ENCODE measurements around the gene OPALIN. TPM values are rescaled to one million over a fixed set of nuclear protein-coding genes. Genes with fewer than 3 reads are reported as not detected.

OPALIN gene
- total RNA-seq, 4 donors from 2014 or later: not detected

DNA sequence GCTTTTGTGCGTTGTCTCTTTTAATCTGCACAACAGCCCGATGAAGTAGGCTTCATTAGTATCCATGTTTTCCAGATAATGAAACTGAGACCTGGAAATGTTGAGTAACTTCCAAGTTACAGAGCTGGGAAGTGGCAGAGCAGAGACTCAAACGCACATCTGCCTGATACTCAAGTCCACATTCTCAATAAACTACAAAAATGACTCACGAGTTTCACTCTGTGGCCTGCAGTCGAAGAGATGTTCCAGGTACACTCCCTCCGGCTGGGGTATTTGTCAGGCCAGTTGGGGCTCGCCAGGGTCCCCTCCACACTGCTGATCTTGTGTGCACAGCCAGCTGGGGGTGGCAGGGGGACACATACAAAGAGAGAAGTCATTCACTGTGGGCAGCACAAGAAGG lies 17.7 kb upstream of the OPALIN start:
- H3K4me3 ChIP-seq: no peak overlapping the region
- peaks cover 0 to 32% (median 12%) of the 10 kb centered on the region in 3 donors for H3K4me1 ChIP-seq
- 33 to 49% methylated on average over 2 to 6 of the region's 7 CpGs for WGBS, 2 donors (ENCODE audit: low coverage in 1 of 2)
- ATAC-seq: no peak
- no peaks in the 10 kb centered on the region for H3K36me3 ChIP-seq
- H3K27me3 ChIP-seq: no peaks in the 10 kb centered on the region
- no peak overlapping the region for H3K27ac ChIP-seq
- TF ChIP-seq POLR2A (IDR thresholded peaks at IDR 0.05) (no peak), POLR2AphosphoS5 (IDR thresholded peaks at IDR 0.05) (no peak), EP300 (IDR thresholded peaks at IDR 0.05) (no peak)
- TF ChIP-seq, protein P1, sequence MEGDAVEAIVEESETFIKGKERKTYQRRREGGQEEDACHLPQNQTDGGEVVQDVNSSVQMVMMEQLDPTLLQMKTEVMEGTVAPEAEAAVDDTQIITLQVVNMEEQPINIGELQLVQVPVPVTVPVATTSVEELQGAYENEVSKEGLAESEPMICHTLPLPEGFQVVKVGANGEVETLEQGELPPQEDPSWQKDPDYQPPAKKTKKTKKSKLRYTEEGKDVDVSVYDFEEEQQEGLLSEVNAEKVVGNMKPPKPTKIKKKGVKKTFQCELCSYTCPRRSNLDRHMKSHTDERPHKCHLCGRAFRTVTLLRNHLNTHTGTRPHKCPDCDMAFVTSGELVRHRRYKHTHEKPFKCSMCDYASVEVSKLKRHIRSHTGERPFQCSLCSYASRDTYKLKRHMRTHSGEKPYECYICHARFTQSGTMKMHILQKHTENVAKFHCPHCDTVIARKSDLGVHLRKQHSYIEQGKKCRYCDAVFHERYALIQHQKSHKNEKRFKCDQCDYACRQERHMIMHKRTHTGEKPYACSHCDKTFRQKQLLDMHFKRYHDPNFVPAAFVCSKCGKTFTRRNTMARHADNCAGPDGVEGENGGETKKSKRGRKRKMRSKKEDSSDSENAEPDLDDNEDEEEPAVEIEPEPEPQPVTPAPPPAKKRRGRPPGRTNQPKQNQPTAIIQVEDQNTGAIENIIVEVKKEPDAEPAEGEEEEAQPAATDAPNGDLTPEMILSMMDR (IDR thresholded peaks at IDR 0.05): no peak
- no peaks in the 10 kb centered on the region for H3K9me3 ChIP-seq

DNA sequence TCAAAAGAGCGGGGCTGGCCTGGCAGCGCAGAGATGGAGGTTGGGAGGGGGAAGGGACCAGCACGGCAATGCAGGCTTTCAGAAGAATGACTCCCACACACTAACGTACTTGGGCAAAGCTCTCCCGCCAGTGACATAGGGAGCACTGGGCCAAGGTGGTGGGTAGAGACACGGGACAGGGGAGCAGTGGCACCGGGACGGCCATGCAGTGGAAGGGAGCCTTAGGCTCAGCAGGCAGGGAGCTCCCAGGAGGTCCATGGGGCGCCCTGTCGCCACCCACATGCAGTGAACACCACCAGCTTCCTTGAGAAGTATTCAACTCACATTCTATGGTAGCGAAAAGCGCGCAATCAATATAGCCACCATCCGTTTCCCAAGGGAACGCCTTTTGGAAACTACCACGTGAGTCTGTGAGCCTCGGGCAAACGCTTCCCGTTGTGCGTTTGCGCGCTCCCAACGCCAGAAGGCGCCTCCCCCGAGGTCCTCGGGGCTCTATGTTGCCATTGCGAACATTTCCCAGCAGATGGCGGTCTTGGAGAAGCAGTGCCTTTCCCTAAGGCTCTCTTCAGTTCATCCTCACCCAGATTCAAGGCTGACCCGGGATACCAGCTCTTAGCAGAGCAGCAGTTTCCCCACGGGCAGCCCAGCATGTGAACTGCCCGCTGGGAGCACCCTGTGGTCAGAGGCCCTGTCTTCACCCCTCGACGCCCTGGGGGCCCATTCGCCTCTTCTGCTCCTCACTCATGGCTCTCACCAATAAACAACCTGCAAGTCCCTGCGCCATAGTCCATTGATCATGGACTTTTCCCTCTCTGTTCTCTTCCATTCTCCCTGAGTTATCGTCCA lies 16.4 kb upstream of the OPALIN start:
- H3K27ac ChIP-seq: no peak overlapping the region
- peak overlapping the region; percentile 12 to 48 for H3K4me3 ChIP-seq
- H3K9me3 ChIP-seq: no peaks in the 10 kb centered on the region
- peak; percentile 89 for ATAC-seq
- TF ChIP-seq EP300 (IDR thresholded peaks at IDR 0.05): no peak
- TF ChIP-seq, protein P1 (IDR thresholded peaks at IDR 0.05): peak; percentile 92 to 99 (median 96)
- TF ChIP-seq POLR2A (IDR thresholded peaks at IDR 0.05): no peak
- H3K36me3 ChIP-seq: no peaks in the 10 kb centered on the region
- no peaks in the 10 kb centered on the region for H3K27me3 ChIP-seq
- peaks cover 0 to 32% (median 12%) of the 10 kb centered on the region in 3 donors for H3K4me1 ChIP-seq
- 0 to 13% methylated on average over 3 to 16 of the region's 36 CpGs for WGBS, 2 donors (ENCODE audit: low coverage in 1 of 2)

DNA sequence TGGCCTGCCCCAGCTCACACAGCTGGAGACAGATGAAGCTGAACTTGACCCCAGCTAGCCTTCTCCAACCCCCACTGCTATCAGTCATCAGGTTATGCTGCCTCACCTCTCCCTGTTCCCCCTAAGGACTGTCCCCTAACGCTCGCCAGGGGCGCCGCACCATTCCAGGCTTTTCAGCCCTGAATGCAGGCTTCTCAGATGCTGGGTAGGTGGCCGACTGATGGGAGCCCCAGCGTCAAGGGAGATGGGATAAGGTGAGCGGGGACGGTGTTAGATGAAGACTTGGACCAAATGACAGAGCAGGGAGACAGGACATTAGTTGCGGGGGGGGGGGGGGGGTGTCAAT lies 15.8 kb upstream of the OPALIN start:
- H3K27ac ChIP-seq: no peak overlapping the region
- no peak for ATAC-seq
- H3K9me3 ChIP-seq: no peaks in the 10 kb centered on the region
- H3K27me3 ChIP-seq: no peaks in the 10 kb centered on the region
- peak overlapping the region in 1 of 2 donors; percentile 48 for H3K4me3 ChIP-seq
- peaks cover 0 to 32% (median 12%) of the 10 kb centered on the region in 3 donors for H3K4me1 ChIP-seq
- WGBS, 2 donors (ENCODE audit: low coverage in 1 of 2): 0% methylated on average over 1 of the region's 9 CpGs; no CpG with 5 or more reads in 1 of the 2 donors
- TF ChIP-seq EP300 (IDR thresholded peaks at IDR 0.05): no peak
- TF ChIP-seq POLR2AphosphoS5 (IDR thresholded peaks at IDR 0.05): no peak
- no peak for TF ChIP-seq POLR2A (IDR thresholded peaks at IDR 0.05)
- TF ChIP-seq, protein P1 (IDR thresholded peaks at IDR 0.05): no peak
- H3K36me3 ChIP-seq: no peaks in the 10 kb centered on the region

DNA sequence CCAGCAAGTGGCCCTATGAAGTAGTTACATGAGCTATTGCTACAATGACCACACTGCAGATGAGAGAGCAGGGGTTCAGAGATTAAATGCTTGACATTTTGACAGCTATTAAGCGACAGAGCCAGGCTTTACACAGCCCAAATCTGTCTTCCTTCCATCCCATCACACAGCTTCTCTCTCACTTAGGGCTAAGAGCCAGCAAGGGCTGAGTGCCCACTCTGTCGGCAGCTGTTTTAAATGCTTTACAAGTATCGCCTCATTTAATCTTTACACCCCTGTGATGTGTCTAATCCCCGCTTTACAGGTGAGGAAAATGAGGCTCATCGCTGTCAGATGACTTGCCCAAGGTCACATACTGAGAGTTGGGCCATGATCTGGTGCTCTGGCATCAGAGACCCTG lies 15.2 kb upstream of the OPALIN start:
- Histone ChIP-seq H3K27ac (no peak overlapping the region), H3K4me1 (peaks cover 0 to 29% (median 12%) of the 10 kb centered on the region in 3 donors), H3K9me3 (no peaks in the 10 kb centered on the region), H3K4me3 (no peak overlapping the region), H3K27me3 (no peaks in the 10 kb centered on the region), H3K36me3 (no peaks in the 10 kb centered on the region)
- TF ChIP-seq POLR2AphosphoS5 (IDR thresholded peaks at IDR 0.05): no peak
- TF ChIP-seq EP300 (IDR thresholded peaks at IDR 0.05): no peak
- TF ChIP-seq, protein P1 (IDR thresholded peaks at IDR 0.05): no peak
- no peak for TF ChIP-seq POLR2A (IDR thresholded peaks at IDR 0.05)
- WGBS, 2 donors (ENCODE audit: low coverage in 1 of 2): 73 to 82% methylated on average over 4 to 5 of the region's 5 CpGs
- ATAC-seq: no peak

DNA sequence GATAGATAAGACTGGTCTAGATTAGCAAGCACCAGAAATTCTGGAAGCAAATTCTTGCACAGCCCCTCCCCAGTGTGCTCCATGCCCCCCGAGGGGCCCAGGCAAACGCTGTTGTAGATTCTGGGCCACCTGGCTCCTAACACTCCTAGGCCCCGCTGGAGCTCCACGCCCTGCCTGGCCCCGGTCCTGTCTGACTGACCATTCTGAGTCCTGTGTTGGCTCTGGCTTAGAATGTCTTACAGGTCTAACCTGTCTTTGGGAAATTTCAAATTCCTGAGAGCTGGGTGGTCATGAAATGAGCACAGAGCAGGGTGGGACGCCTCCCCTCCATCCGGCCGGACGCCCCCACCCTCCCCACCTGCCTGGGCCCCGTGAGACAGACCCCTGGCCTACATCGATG lies 12.6 kb upstream of the OPALIN start:
- no peaks in the 10 kb centered on the region for H3K9me3 ChIP-seq
- no peak overlapping the region for H3K4me3 ChIP-seq
- no peaks in the 10 kb centered on the region for H3K36me3 ChIP-seq
- no peak overlapping the region for H3K27ac ChIP-seq
- no peak for ATAC-seq
- TF ChIP-seq, protein P1 (IDR thresholded peaks at IDR 0.05): no peak
- no peaks in the 10 kb centered on the region for H3K27me3 ChIP-seq
- 80 to 93% methylated on average over 1 to 2 of the region's 11 CpGs for WGBS, 2 donors (ENCODE audit: low coverage in 1 of 2)
- H3K4me1 ChIP-seq: peaks cover 0 to 26% (median 0%) of the 10 kb centered on the region in 3 donors
